ENCODE results near the gene THOC1.

The THOC1 gene

DNA sequence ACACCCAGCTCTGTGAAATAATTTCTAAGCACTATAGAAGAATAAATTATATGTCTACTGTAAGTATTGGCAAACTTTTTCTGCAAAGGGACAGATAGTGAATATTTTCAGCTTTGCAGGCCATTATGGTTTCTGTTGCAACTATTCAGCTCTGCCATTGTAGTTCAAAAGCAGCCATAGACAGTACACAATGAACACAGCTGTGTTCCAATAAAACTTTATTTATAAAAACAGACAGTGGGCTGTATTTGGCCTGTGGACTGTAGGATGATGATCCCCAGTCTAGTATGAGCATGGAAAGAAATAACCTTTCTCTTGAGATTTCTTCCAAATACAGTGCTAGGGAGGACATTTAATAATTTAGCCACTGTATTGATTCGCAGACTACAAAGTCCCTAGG is 35.2 kb upstream of the THOC1 start:
- Histone ChIP-seq H3K27ac (replicated peaks) (no peak overlapping the region), H3K4me3 (replicated peaks; ENCODE audit: insufficient read depth, low read length) (no peak overlapping the region), H3K27me3 (ENCODE audit: insufficient read depth, poor library complexity, severe bottlenecking) (no peaks in the 10 kb centered on the region)
- DNase-seq (ENCODE audit: low read depth in 1 of 2, low spot score in 1 of 2): no peak
- no peak for TF ChIP-seq GABPA (IDR thresholded peaks at IDR 0.05; ENCODE audit: low read depth)
- no peak for TF ChIP-seq SPI1 (IDR thresholded peaks at IDR 0.05; ENCODE audit: borderline replicate concordance, low read depth)
- TF ChIP-seq, protein P1, sequence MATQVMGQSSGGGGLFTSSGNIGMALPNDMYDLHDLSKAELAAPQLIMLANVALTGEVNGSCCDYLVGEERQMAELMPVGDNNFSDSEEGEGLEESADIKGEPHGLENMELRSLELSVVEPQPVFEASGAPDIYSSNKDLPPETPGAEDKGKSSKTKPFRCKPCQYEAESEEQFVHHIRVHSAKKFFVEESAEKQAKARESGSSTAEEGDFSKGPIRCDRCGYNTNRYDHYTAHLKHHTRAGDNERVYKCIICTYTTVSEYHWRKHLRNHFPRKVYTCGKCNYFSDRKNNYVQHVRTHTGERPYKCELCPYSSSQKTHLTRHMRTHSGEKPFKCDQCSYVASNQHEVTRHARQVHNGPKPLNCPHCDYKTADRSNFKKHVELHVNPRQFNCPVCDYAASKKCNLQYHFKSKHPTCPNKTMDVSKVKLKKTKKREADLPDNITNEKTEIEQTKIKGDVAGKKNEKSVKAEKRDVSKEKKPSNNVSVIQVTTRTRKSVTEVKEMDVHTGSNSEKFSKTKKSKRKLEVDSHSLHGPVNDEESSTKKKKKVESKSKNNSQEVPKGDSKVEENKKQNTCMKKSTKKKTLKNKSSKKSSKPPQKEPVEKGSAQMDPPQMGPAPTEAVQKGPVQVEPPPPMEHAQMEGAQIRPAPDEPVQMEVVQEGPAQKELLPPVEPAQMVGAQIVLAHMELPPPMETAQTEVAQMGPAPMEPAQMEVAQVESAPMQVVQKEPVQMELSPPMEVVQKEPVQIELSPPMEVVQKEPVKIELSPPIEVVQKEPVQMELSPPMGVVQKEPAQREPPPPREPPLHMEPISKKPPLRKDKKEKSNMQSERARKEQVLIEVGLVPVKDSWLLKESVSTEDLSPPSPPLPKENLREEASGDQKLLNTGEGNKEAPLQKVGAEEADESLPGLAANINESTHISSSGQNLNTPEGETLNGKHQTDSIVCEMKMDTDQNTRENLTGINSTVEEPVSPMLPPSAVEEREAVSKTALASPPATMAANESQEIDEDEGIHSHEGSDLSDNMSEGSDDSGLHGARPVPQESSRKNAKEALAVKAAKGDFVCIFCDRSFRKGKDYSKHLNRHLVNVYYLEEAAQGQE (IDR thresholded peaks at IDR 0.05; ENCODE audit: insufficient replicate concordance, low read depth): no peak
- TF ChIP-seq POLR2AphosphoS5 (IDR thresholded peaks at IDR 0.05; ENCODE audit: low read depth): no peak
- TF ChIP-seq, protein P2, sequence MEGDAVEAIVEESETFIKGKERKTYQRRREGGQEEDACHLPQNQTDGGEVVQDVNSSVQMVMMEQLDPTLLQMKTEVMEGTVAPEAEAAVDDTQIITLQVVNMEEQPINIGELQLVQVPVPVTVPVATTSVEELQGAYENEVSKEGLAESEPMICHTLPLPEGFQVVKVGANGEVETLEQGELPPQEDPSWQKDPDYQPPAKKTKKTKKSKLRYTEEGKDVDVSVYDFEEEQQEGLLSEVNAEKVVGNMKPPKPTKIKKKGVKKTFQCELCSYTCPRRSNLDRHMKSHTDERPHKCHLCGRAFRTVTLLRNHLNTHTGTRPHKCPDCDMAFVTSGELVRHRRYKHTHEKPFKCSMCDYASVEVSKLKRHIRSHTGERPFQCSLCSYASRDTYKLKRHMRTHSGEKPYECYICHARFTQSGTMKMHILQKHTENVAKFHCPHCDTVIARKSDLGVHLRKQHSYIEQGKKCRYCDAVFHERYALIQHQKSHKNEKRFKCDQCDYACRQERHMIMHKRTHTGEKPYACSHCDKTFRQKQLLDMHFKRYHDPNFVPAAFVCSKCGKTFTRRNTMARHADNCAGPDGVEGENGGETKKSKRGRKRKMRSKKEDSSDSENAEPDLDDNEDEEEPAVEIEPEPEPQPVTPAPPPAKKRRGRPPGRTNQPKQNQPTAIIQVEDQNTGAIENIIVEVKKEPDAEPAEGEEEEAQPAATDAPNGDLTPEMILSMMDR (IDR thresholded peaks at IDR 0.05; ENCODE audit: insufficient read depth, low read length): no peak

DNA sequence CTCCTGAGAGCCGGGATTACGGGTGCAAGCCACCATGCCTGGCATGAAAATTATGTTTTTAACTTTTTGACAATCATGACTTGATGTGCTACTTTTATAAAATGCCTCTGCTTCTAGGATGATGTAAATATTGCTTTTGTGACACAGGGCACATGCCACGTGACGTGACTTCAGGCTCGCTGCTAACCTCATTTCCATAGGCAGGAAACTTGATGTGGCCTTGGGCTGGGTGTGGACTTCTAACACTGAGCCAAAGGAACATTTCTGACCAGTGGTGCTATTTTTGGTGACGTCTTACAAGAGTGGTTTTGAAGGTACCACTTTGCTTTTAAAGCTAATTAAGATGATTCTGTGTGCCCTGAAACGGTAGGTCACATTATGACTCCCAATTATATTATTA is 34.2 kb upstream of the THOC1 start:
- TF ChIP-seq POLR2AphosphoS5 (IDR thresholded peaks at IDR 0.05; ENCODE audit: low read depth) (no peak), GABPA (IDR thresholded peaks at IDR 0.05; ENCODE audit: low read depth) (no peak), SPI1 (IDR thresholded peaks at IDR 0.05; ENCODE audit: borderline replicate concordance, low read depth) (no peak)
- TF ChIP-seq, protein P2 (IDR thresholded peaks at IDR 0.05; ENCODE audit: insufficient read depth, low read length): no peak
- TF ChIP-seq, protein P1 (IDR thresholded peaks at IDR 0.05; ENCODE audit: insufficient replicate concordance, low read depth): no peak
- Histone ChIP-seq H3K27me3 (ENCODE audit: insufficient read depth, poor library complexity, severe bottlenecking) (no peaks in the 10 kb centered on the region), H3K4me3 (replicated peaks; ENCODE audit: insufficient read depth, low read length) (no peak overlapping the region), H3K27ac (replicated peaks) (no peak overlapping the region)
- no peak for DNase-seq (ENCODE audit: low read depth in 1 of 2, low spot score in 1 of 2)

DNA sequence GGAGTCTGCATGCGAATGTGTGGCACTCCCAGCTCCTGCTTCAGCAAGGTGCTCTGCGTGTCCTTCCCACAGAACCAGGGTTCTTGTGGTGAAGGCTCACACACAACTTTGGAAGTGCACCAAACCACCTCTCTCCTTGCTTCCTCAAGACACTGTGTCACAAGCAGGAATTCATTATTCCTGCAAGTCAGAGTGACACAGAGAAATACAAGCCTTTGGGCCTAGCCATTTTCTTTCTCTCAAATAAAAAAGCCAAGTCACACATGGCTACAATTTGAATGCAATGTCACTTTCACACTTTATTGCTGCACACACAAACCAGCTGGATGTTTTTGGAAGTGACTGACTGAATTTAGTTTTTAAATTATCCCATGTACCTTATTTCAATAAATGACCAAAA is 30.1 kb upstream of the THOC1 start:
- no peaks in the 10 kb centered on the region for H3K27me3 ChIP-seq (ENCODE audit: insufficient read depth, poor library complexity, severe bottlenecking)
- TF ChIP-seq, protein P2 (IDR thresholded peaks at IDR 0.05; ENCODE audit: insufficient read depth, low read length): no peak
- no peak overlapping the region for H3K27ac ChIP-seq (replicated peaks)
- no peak overlapping the region for H3K4me3 ChIP-seq (replicated peaks; ENCODE audit: insufficient read depth, low read length)
- no peak for DNase-seq (ENCODE audit: low read depth in 1 of 2, low spot score in 1 of 2)

DNA sequence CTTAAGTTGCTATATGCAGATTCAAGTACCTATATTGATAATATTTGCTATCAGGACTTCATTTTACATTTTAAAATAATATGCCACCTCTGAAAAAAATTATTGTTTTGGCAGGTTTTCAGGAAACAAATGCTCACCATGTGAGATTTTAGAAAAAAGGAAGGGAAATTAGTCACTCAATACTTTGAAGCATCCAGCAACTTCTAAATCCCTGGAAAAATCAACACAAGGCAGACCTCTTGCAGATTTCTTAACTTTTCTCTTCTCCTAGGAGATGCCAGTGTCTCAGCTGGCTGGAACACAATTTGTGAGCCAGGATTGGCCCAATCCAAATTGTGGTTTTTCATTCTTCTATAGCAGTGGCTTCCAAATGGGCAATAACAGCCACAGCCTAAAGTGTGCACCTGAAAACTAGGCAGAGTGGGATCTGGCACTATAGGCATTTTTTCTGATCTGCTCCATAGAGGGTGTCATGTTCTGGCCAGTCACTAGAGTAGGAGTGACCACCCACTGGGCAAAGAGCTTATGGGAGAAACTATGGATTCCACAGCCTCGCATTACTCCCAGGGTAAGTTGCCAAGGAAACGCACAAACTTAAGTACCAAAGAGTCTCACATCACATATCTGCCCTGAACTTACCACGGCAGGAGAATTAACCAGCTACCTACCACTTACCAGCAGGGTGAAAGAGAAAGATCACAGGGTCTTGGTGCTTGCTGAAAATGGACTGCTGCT is 28.1 kb upstream of the THOC1 start:
- Histone ChIP-seq H3K27ac (replicated peaks) (no peak overlapping the region), H3K4me3 (replicated peaks; ENCODE audit: insufficient read depth, low read length) (no peak overlapping the region), H3K27me3 (ENCODE audit: insufficient read depth, poor library complexity, severe bottlenecking) (no peaks in the 10 kb centered on the region)
- DNase-seq (ENCODE audit: low read depth in 1 of 2, low spot score in 1 of 2): no peak
- TF ChIP-seq, protein P2 (IDR thresholded peaks at IDR 0.05; ENCODE audit: insufficient read depth, low read length): no peak
- TF ChIP-seq GABPA (IDR thresholded peaks at IDR 0.05; ENCODE audit: low read depth): no peak
- no peak for TF ChIP-seq SPI1 (IDR thresholded peaks at IDR 0.05; ENCODE audit: borderline replicate concordance, low read depth)
- TF ChIP-seq, protein P1 (IDR thresholded peaks at IDR 0.05; ENCODE audit: insufficient replicate concordance, low read depth): no peak
- no peak for TF ChIP-seq POLR2AphosphoS5 (IDR thresholded peaks at IDR 0.05; ENCODE audit: low read depth)
